ENCODE results near the gene RNF213.

Gene RNF213

DNA sequence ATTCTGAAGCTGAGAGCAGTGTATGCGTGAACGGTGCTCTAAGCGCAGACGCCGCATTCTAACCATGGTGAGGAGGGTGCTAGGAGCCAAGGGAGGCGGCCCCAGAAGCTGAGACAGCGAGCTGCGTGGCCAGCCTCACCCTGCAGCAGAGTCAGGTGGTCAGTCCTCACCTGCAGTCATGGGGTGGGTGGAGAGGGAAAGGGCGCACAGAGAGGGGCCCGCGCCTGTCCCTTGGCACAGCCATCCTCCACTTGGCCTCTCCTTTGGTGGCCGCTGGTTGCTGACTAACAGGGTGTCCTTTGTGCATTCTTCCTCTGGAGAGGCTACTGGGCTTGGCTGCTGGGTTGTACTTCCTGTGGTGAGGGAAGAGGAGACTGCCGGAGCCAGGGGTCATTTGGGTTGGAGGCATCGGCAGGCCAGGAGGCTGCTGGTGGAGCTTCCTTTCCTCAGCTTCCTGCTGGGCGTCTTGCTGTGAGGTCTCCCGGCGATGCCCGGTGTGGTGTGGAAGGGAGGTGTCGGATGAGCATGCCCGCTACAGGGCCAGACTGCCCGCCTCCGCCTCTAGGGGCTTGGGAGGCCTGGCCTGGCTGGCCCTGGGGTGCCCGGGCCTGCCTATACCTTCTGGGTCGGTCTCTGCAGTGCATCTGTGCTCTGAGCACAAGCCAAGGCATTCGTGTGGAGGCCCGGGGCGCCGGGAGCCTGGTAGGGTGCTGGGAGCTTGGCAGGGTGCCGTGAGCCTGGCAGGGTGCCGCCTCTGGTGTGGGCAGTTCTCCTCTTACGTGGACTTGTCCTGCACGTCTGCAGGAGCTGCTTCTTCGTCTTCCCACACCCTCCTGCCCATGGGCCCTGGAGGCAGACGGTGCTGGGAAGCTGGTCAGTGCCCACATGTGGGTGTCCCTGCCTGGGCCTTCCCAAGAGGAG is 17.4 kb downstream of the RNF213 start:
- H3K4me3 ChIP-seq (ENCODE audit: low read depth, low read length), result peak overlapping the region; percentile 7
- H3K27me3 ChIP-seq (ENCODE audit: control insufficient read depth, insufficient read depth, low read length), result no peaks in the 10 kb centered on the region
- H3K4me2 ChIP-seq (ENCODE audit: low read length), result peak overlapping the region; percentile 25
- TF ChIP-seq, protein P1, sequence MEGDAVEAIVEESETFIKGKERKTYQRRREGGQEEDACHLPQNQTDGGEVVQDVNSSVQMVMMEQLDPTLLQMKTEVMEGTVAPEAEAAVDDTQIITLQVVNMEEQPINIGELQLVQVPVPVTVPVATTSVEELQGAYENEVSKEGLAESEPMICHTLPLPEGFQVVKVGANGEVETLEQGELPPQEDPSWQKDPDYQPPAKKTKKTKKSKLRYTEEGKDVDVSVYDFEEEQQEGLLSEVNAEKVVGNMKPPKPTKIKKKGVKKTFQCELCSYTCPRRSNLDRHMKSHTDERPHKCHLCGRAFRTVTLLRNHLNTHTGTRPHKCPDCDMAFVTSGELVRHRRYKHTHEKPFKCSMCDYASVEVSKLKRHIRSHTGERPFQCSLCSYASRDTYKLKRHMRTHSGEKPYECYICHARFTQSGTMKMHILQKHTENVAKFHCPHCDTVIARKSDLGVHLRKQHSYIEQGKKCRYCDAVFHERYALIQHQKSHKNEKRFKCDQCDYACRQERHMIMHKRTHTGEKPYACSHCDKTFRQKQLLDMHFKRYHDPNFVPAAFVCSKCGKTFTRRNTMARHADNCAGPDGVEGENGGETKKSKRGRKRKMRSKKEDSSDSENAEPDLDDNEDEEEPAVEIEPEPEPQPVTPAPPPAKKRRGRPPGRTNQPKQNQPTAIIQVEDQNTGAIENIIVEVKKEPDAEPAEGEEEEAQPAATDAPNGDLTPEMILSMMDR (IDR thresholded peaks at IDR 0.05), result no peak
- H3K9ac ChIP-seq, result no peak overlapping the region
- peaks cover 36% of the 10 kb centered on the region for H3K79me2 ChIP-seq
- H2AFZ ChIP-seq, result peak overlapping the region; percentile 34
- peaks cover 49% of the 10 kb centered on the region for H3K4me1 ChIP-seq
- H3K27ac ChIP-seq, result peak overlapping the region; percentile 90
- no peaks in the 10 kb centered on the region for H3K9me3 ChIP-seq (ENCODE audit: control insufficient read depth, low read length)
- no peaks in the 10 kb centered on the region for H3K36me3 ChIP-seq (ENCODE audit: control insufficient read depth, insufficient read depth, low read length)

DNA sequence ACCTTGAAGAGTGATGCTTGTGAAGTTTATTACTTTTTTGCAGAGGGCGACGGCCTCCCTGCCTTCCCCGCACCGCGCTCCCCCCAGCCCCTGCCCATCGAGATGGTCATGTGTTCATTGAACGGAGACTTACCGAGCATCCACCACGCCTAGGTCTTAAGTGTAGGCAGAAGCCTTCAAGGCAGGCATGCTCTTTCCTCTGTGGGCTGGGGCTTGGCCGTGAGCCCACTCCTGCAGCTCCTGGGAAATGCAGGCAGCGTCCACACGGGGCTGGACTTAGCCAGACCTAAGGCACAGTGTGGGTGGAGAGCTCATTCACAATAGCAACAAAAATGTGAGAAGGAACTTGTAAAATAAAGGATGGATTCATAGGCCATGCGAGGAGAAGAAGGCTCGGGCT is 19.2 kb downstream of the RNF213 start:
- Histone ChIP-seq H2AFZ (no peak overlapping the region), H3K4me2 (ENCODE audit: low read length) (peak overlapping the region; percentile 27), H3K9ac (no peak overlapping the region), H3K27ac (peak overlapping the region; percentile 90), H3K36me3 (ENCODE audit: control insufficient read depth, insufficient read depth, low read length) (no peaks in the 10 kb centered on the region), H3K27me3 (ENCODE audit: control insufficient read depth, insufficient read depth, low read length) (no peaks in the 10 kb centered on the region), H3K4me3 (ENCODE audit: low read depth, low read length) (no peak overlapping the region), H3K9me3 (ENCODE audit: control insufficient read depth, low read length) (no peaks in the 10 kb centered on the region), H3K4me1 (peaks cover 48% of the 10 kb centered on the region), H3K79me2 (peaks cover 47% of the 10 kb centered on the region)
- TF ChIP-seq, protein P1 (IDR thresholded peaks at IDR 0.05), result peak; percentile 11

DNA sequence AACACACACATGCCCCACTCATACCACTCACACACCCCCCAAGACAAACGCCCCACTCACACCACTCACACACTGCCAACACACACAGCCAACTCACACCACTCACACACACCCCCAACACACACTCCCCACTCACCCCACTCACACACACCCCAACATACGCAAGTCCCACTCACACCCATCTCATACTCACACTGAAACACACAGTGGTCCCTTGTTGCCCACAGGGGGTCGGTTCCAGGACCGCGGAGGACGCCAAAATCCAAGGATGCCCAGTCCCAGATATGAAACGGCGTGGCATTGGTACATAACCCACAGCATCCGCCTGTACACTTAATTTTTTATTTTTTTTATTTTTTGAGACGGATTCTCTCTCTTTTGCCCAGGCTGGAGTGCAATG is 20.9 kb downstream of the RNF213 start:
- Histone ChIP-seq H3K27ac (no peak overlapping the region), H3K9ac (no peak overlapping the region), H3K4me2 (ENCODE audit: low read length) (no peak overlapping the region)

DNA sequence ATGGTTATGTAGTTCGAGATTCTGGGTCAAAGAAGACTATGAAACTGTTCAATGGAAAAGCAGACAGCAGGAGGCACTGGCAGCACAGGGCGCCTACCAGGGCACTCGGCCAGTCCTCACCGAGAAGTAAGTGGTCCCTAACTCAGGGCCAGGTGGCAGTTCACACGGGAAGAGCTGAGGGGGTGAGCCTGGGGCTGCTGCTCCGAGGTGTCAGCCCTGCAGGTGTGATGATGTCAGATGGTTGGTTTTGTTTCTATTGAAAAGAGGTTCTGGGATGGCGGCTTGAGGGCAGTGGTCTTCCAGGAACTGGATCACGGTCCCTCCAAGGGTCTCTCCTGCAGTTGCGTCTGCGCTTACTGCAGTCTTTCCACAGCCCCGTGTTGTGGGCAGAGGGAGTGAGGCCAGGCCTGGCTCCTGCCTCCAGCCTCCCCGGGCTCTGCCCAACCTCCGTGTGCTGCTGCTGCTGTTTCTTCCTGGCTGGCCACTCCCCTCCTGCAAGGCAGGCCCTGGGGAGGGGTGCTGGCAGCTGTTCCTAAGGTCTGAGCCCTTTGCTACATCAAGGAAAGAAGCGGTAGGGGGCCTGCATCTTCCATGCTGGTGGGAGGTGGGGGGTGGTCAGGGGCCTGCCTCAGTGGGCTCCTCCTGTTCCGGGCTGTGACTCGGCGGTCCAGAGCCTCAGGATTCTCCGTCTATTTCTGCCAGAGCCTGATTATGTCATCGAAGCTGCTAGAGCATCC is 22.6 kb downstream of the RNF213 start:
- Histone ChIP-seq H3K79me2 (peaks cover 79% of the 10 kb centered on the region), H3K27me3 (ENCODE audit: control insufficient read depth, insufficient read depth, low read length) (no peaks in the 10 kb centered on the region), H3K4me3 (ENCODE audit: low read depth, low read length) (no peak overlapping the region), H3K9me3 (ENCODE audit: control insufficient read depth, low read length) (no peaks in the 10 kb centered on the region), H3K4me1 (peaks cover 25% of the 10 kb centered on the region), H2AFZ (no peak overlapping the region), H3K27ac (no peak overlapping the region), H3K9ac (no peak overlapping the region), H3K4me2 (ENCODE audit: low read length) (no peak overlapping the region), H3K36me3 (ENCODE audit: control insufficient read depth, insufficient read depth, low read length) (no peaks in the 10 kb centered on the region)
- TF ChIP-seq, protein P1 (IDR thresholded peaks at IDR 0.05), result no peak

More for the DNA sequence above, 20.9 kb downstream of the RNF213 start:
- Histone ChIP-seq H2AFZ (no peak overlapping the region), H3K4me3 (ENCODE audit: low read depth, low read length) (no peak overlapping the region), H3K4me1 (peaks cover 43% of the 10 kb centered on the region), H3K79me2 (peaks cover 63% of the 10 kb centered on the region), H3K36me3 (ENCODE audit: control insufficient read depth, insufficient read depth, low read length) (no peaks in the 10 kb centered on the region), H3K9me3 (ENCODE audit: control insufficient read depth, low read length) (no peaks in the 10 kb centered on the region), H3K27me3 (ENCODE audit: control insufficient read depth, insufficient read depth, low read length) (no peaks in the 10 kb centered on the region)
- TF ChIP-seq, protein P1 (IDR thresholded peaks at IDR 0.05), result no peak
